Naive thymus-derived CD4-positive, alpha-beta T cell (primary cell): Measurements from ENCODE around the gene EPHB3. TPM values are rescaled to one million over a fixed set of nuclear protein-coding genes. Genes with fewer than 3 reads are reported as not detected.
A peak's percentile ranks its signal among the peaks of the same experiment; 100 is the strongest.

Experiments used
- ATAC-seq: fragments of 150-1000 bp; cut with Tn5 transposase; 2 replicates; pipeline ENCODE4 v1.10.0; 2021; ENCODE audit warnings: mild to moderate bottlenecking, moderate library complexity
- CTCF ChIA-PET: fragments of 350-600 bp; sonication (Branson Sonifier 250); formaldehyde crosslinking; loops from one replicate; lab custom pipeline; 2021; ENCODE audit warnings: antibody characterized with exemption; lab: Charles Lee
- POLR2A ChIA-PET: fragments of 350-600 bp; sonication (Branson Sonifier 250); formaldehyde crosslinking; loops from one replicate; lab custom pipeline; 2021; ENCODE audit warnings: antibody characterized with exemption, inconsistent platforms; lab: Charles Lee
- DNase-seq, 9 donors: peaks; one replicate each; pipeline versions ENCODE4 v3.0.0 to v3.0.0-alpha.2; 2020 to 2022; ENCODE audit warnings: mixed read lengths in 1 of 9
- H3K27ac ChIP-seq: one replicate; pipeline ENCODE4 v1.7.0; 2013; ENCODE audit warnings: mild to moderate bottlenecking, low read depth, low read length, moderate library complexity
- H3K27me3 ChIP-seq, 2 donors: one replicate each; pipeline ENCODE4 v1.7.0; 2013; ENCODE audit warnings: low read length in 2 of 2, mild to moderate bottlenecking in 2 of 2, moderate library complexity in 2 of 2; ENCODE audit not compliant: control insufficient read depth in 2 of 2, insufficient read depth in 2 of 2
- H3K36me3 ChIP-seq, 3 experiments: 1 replicate in 2 of 3; 2 replicates in 1 of 3; pipeline ENCODE4 v1.7.0; 2013; ENCODE audit warnings: low read length in 3 of 3, mild to moderate bottlenecking in 3 of 3, moderate library complexity in 1 of 3; ENCODE audit not compliant: insufficient read depth in 3 of 3, control insufficient read depth in 2 of 3
- H3K4me1 ChIP-seq, 2 donors: one replicate each; pipeline ENCODE4 v1.7.0; 2013; ENCODE audit warnings: low read length in 2 of 2, mild to moderate bottlenecking in 2 of 2, moderate library complexity in 1 of 2; ENCODE audit not compliant: control insufficient read depth in 2 of 2, insufficient read depth in 2 of 2
- H3K4me3 ChIP-seq: 2 replicates; pipeline ENCODE4 v1.7.0; 2013; ENCODE audit warnings: mild to moderate bottlenecking, low read length
- H3K9me3 ChIP-seq, 3 experiments: 1 replicate in 2 of 3; 2 replicates in 1 of 3; pipeline ENCODE4 v1.7.0; 2013; ENCODE audit warnings: low read length in 3 of 3; ENCODE audit not compliant: control insufficient read depth in 2 of 3
- H3K27ac Mint-ChIP-seq, 9 donors: one replicate each; pipeline ENCODE4 v1.8.0; 2020 to 2022; ENCODE audit warnings: mixed read lengths in 9 of 9, mild to moderate bottlenecking in 8 of 9, moderate library complexity in 5 of 9, inconsistent platforms in 2 of 9
- H3K27me3 Mint-ChIP-seq, 5 donors: one replicate each; pipeline ENCODE4 v1.8.0; 2021 to 2022; ENCODE audit warnings: mixed read lengths in 5 of 5, mild to moderate bottlenecking in 1 of 5
- H3K36me3 Mint-ChIP-seq, 5 donors: one replicate each; pipeline ENCODE4 v1.8.0; 2020 to 2022; ENCODE audit warnings: mixed read lengths in 5 of 5, mild to moderate bottlenecking in 3 of 5, inconsistent platforms in 1 of 5
- H3K4me1 Mint-ChIP-seq, 7 donors: one replicate each; pipeline ENCODE4 v1.8.0; 2020 to 2022; ENCODE audit warnings: mixed read lengths in 7 of 7, mild to moderate bottlenecking in 3 of 7, inconsistent platforms in 1 of 7
- H3K4me3 Mint-ChIP-seq, 10 donors: one replicate each; pipeline ENCODE4 v1.8.0; 2020 to 2022; ENCODE audit warnings: mild to moderate bottlenecking in 10 of 10, mixed read lengths in 10 of 10, moderate library complexity in 6 of 10, inconsistent platforms in 2 of 10
- H3K9me3 Mint-ChIP-seq, 11 donors: one replicate each; pipeline ENCODE4 v1.8.0; 2020 to 2022; ENCODE audit warnings: mixed read lengths in 11 of 11, mild to moderate bottlenecking in 4 of 11, inconsistent platforms in 1 of 11, moderate library complexity in 1 of 11
- intact Hi-C, 2 donors: fragments of 100-400 bp; cut with micrococcal nuclease; formaldehyde crosslinking; loops; one replicate each; pipeline ENCODE4 v1.15.1; 2023
- polyA plus RNA-seq, 2 donors: library from polyadenylated mRNA; unstranded; fragments of 300-500 nt; fragmentation: Illumina TruSeq; gene quantifications; one replicate each; pipeline ENCODE4 v1.2.3, GENCODE V29; 2021
- total RNA-seq, 6 experiments: library from RNA in 5 of 6; stranded (reverse) in 5 of 6; gene quantifications; 1 replicate in 5 of 6; 2 replicates in 1 of 6; pipeline ENCODE4 v1.2.3 and lab custom pipeline; 2021 to 2026

The EPHB3 gene
- total and polyA plus RNA-seq, 7 experiments from 2014 or later = 0.04 to 0.49 (median 0.32) TPM

DNA sequence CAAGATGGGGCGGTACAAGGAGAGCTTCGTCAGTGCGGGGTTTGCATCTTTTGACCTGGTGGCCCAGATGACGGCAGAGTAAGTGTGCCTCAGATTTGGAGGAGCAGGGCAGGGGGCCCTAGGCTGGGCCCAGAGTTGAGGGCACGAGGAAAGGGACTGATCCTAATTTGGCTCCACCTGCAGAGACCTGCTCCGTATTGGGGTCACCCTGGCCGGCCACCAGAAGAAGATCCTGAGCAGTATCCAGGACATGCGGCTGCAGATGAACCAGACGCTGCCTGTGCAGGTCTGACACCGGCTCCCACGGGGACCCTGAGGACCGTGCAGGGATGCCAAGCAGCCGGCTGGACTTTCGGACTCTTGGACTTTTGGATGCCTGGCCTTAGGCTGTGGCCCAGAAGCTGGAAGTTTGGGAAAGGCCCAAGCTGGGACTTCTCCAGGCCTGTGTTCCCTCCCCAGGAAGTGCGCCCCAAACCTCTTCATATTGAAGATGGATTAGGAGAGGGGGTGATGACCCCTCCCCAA lies 19.8 kb downstream of the EPHB3 start:
- POLR2A ChIA-PET = no interaction called here
- Mint-ChIP-seq H3K27me3 (peaks cover 10 to 37% (median 24%) of the 10 kb centered on the region in 5 donors), H3K36me3 (peaks cover 0 to 13% (median 7%) of the 10 kb centered on the region in 5 donors), H3K4me3 (no peak overlapping the region), H3K4me1 (peaks cover 0 to 12% (median 9%) of the 10 kb centered on the region in 7 donors), H3K9me3 (no peaks in the 10 kb centered on the region), H3K27ac (no peak overlapping the region)
- Histone ChIP-seq H3K4me1 (peaks cover 0 to 5% of the 10 kb centered on the region in 2 donors), H3K27me3 (peaks cover 0 to 4% of the 10 kb centered on the region in 2 donors), H3K4me3 (no peak overlapping the region), H3K27ac (no peak overlapping the region), H3K9me3 (no peaks in the 10 kb centered on the region), H3K36me3 (no peaks in the 10 kb centered on the region)
- intact Hi-C loops = no loop called here
- no peak for ATAC-seq
- no peak for DNase-seq
- CTCF ChIA-PET = no interaction called here

DNA sequence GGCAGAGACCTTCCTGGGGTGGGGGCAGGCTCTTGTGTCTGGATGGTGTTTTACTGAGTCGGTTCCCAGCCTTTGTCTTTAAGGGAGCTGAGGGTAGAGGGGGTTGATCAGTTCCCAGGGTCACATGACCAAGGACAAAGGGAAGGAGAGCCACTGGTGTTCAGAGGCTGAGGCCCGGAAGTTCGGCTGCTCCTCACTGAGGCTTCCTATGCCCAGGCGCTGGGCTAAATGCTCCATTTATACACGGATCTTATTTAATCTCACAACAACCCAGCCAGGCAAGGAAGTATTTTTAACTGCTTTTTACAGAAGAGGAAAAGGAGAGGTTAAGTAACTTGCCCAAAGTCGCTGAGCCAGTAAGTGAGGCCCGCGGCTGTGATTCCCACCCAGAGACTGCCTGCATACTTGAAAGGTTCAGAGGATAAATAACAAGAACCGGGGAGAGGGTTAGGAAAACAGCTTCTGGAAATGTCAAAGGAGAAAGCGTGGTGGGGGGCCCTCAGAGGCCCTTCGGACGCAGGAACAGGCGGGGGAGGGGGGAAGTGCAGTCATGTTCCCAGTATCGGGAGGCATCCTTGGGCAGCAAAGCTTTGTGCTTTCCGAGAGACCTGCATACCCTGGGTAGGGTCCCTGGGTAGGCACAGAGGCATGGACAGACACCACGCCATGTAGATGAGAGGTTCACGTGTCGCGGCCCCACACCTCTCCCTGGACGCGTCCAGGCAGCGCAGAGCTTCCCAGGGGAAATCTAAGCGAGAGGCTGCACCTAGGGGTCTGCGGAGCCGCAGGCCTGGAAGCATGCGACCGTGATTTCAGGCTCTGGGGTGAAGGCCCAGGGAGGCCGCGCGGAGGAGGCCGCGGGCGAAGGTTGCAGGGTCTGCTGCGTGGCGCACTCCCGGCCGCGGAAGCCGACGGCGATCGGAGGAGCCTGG lies 21.3 kb downstream of the EPHB3 start:
- peaks cover 0 to 12% (median 9%) of the 10 kb centered on the region in 7 donors for H3K4me1 Mint-ChIP-seq
- H3K27me3 Mint-ChIP-seq = peaks cover 10 to 37% (median 22%) of the 10 kb centered on the region in 5 donors
- Histone ChIP-seq H3K27me3 (peaks cover 0 to 4% of the 10 kb centered on the region in 2 donors), H3K36me3 (no peaks in the 10 kb centered on the region), H3K4me3 (no peak overlapping the region), H3K9me3 (no peaks in the 10 kb centered on the region), H3K4me1 (peaks cover 0 to 5% of the 10 kb centered on the region in 2 donors), H3K27ac (no peak overlapping the region)
- no peak for DNase-seq
- CTCF ChIA-PET = interaction anchor here (0.6 to 2.1 kb wide), 4 partner anchors 21 to 140 kb away, joined by 3 to 6 read pairs (median 4); partner anchors contain the start of gene EPHB3
- H3K36me3 Mint-ChIP-seq = peaks cover 0 to 13% (median 7%) of the 10 kb centered on the region in 5 donors
- intact Hi-C loops = no loop called here
- peak overlapping the region in 9 of 10 donors; percentile 16 to 84 (median 71) for H3K4me3 Mint-ChIP-seq
- POLR2A ChIA-PET = no interaction called here
- H3K9me3 Mint-ChIP-seq = no peaks in the 10 kb centered on the region
- H3K27ac Mint-ChIP-seq = no peak overlapping the region
- ATAC-seq = no peak

GRCh38 chr3:184583578-184584451 lies 22.2 kb downstream of the EPHB3 start:
- intact Hi-C loops = loop anchor here in 1 of 2 donors (1.0 kb wide), 1 partner anchor 23 kb away; the partner anchor contains the start of gene EPHB3
- Mint-ChIP-seq H3K4me1 (peaks cover 0 to 12% (median 9%) of the 10 kb centered on the region in 7 donors), H3K27me3 (peaks cover 10 to 37% (median 22%) of the 10 kb centered on the region in 5 donors), H3K27ac (no peak overlapping the region), H3K36me3 (peaks cover 0 to 11% (median 4%) of the 10 kb centered on the region in 5 donors), H3K9me3 (no peaks in the 10 kb centered on the region), H3K4me3 (peak overlapping the region in 9 of 10 donors; percentile 18 to 84 (median 54))
- H3K9me3 ChIP-seq = no peaks in the 10 kb centered on the region
- ATAC-seq = peak; percentile 45
- no peaks in the 10 kb centered on the region for H3K36me3 ChIP-seq
- no peak overlapping the region for H3K27ac ChIP-seq
- peaks cover 0 to 5% of the 10 kb centered on the region in 2 donors for H3K4me1 ChIP-seq
- no peak for DNase-seq
- H3K4me3 ChIP-seq = no peak overlapping the region
- ChIA-PET POLR2A (no interaction called here), CTCF (interaction anchor here (1.5 to 2.1 kb wide), 2 partner anchors 22 to 26 kb away, joined by 3 to 6 read pairs; partner anchors contain the start of gene EPHB3)
- H3K27me3 ChIP-seq = peaks cover 0 to 4% of the 10 kb centered on the region in 2 donors

DNA sequence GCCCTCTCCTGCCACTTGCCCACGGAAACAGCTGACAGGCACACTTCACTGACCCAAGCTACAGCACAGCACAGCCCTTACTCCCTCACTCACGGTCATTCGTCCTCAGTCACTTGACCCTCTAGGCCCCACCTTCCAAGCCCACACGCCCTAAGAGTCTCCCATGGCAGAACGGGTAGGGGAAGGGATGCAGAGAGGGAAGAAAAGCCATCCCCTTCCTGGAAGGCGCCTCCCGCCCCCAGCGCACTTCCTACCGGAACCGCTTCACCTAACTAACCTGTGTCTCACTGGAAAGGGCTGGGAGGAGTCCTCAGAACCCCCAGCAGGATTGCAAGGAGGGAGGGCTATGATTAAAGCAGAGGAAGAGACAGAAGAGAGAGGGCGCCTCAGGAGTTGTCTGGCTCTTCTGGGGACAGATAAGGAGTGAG lies 22.9 kb downstream of the EPHB3 start:
- no peaks in the 10 kb centered on the region for H3K36me3 ChIP-seq
- ATAC-seq (peak; percentile 8), DNase-seq (no peak)
- H3K4me1 ChIP-seq = peaks cover 0 to 5% of the 10 kb centered on the region in 2 donors
- ChIA-PET CTCF (interaction anchor here (1.5 to 2.1 kb wide), 2 partner anchors 23 to 27 kb away, joined by 3 to 6 read pairs; partner anchors contain the start of gene EPHB3), POLR2A (no interaction called here)
- H3K4me3 Mint-ChIP-seq = peak overlapping the region; percentile 12 to 84 (median 57)
- no peaks in the 10 kb centered on the region for H3K9me3 Mint-ChIP-seq
- no peaks in the 10 kb centered on the region for H3K9me3 ChIP-seq
- intact Hi-C loops = loop anchor here in 1 of 2 donors (1.0 kb wide), 1 partner anchor 23 kb away; the partner anchor contains the start of gene EPHB3
- no peak overlapping the region for H3K4me3 ChIP-seq
- H3K36me3 Mint-ChIP-seq = peaks cover 0 to 4% (median 4%) of the 10 kb centered on the region in 5 donors
- H3K27me3 Mint-ChIP-seq = peaks cover 10 to 33% (median 22%) of the 10 kb centered on the region in 5 donors
- peaks cover 0 to 4% of the 10 kb centered on the region in 2 donors for H3K27me3 ChIP-seq
- no peak overlapping the region for H3K27ac Mint-ChIP-seq
- peaks cover 0 to 12% (median 9%) of the 10 kb centered on the region in 7 donors for H3K4me1 Mint-ChIP-seq
- H3K27ac ChIP-seq = no peak overlapping the region

DNA sequence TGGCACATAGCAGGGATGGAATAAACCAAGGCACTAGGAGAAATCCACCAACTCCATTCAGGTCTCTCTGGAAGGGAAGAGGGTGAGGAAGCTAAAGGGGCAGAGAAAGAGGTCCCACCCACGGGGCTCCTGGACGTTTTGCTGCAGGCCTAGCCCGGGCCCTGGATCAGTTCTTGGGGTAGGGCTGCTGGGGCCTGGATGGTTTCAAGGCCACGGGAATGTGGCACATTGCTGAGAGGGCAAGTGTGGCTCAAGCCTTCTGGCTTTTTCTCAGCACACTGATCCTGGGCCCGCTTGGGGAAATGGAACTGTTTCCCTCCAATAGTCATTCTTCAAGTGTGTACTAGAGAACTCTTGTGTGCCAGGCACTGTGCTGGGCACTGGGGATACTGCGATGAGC lies 24.0 kb downstream of the EPHB3 start:
- Mint-ChIP-seq H3K27ac (peak overlapping the region in 1 of 9 donors; percentile 48), H3K4me3 (no peak overlapping the region), H3K4me1 (peaks cover 0 to 12% (median 9%) of the 10 kb centered on the region in 7 donors), H3K27me3 (peaks cover 10 to 31% (median 17%) of the 10 kb centered on the region in 5 donors), H3K36me3 (no peaks in the 10 kb centered on the region), H3K9me3 (no peaks in the 10 kb centered on the region)
- intact Hi-C loops = no loop called here
- no peaks in the 10 kb centered on the region for H3K36me3 ChIP-seq
- no peaks in the 10 kb centered on the region for H3K9me3 ChIP-seq
- peaks cover 0 to 4% of the 10 kb centered on the region in 2 donors for H3K27me3 ChIP-seq
- ATAC-seq (no peak), DNase-seq (no peak)
- H3K27ac ChIP-seq = no peak overlapping the region
- H3K4me1 ChIP-seq = peaks cover 0 to 5% of the 10 kb centered on the region in 2 donors
- ChIA-PET CTCF (interaction anchor here (1.2 to 2.1 kb wide), 2 partner anchors 24 to 29 kb away, joined by 3 to 6 read pairs; partner anchors contain the start of gene EPHB3), POLR2A (interaction anchor here (1.2 kb wide), 1 partner anchor 23 kb away, joined by 5 read pairs; no protein-coding TSS in a partner anchor)
- no peak overlapping the region for H3K4me3 ChIP-seq
